Measurements from ENCODE around the gene HRAS.
"Not testable (repeated sequence)": the region's sequence is repeated elsewhere in the genome, so short reads cannot be mapped to it uniquely, and the experiment has no call there.

The HRAS gene

GRCh38 chr11:534396-535209 lies 773 bp downstream of the HRAS start:
- DNase-seq (ENCODE audit: low read depth in 2 of 2): peak in 1 of 2 donors; percentile 28

- DNase-seq (ENCODE audit: low read depth in 2 of 2): no peak
These were observed 1.6 kb downstream of the HRAS start for GRCh38 chr11:533586-534395.

GRCh38 chr11:532986-533585 lies 2.3 kb downstream of the HRAS start:
- no peak for DNase-seq (ENCODE audit: low read depth in 2 of 2)

GRCh38 chr11:532527-532985 lies 2.8 kb downstream of the HRAS start:
- DNase-seq (ENCODE audit: low read depth in 2 of 2): no peak

- DNase-seq (ENCODE audit: low read depth in 2 of 2): no peak
These were observed 3.4 kb downstream of the HRAS start for GRCh38 chr11:531919-532526.

GRCh38 chr11:530960-531831 lies 4.2 kb downstream of the HRAS start:
- DNase-seq (ENCODE audit: low read depth in 2 of 2): no peak

GRCh38 chr11:529728-530411 lies 5.5 kb downstream of the HRAS start:
- DNase-seq (ENCODE audit: low read depth in 2 of 2): no peak

- DNase-seq (ENCODE audit: low read depth in 2 of 2): no peak
These were observed 6.3 kb downstream of the HRAS start for GRCh38 chr11:528815-529727.

GRCh38 chr11:528166-528814 lies 7.1 kb downstream of the HRAS start:
- no peak for DNase-seq (ENCODE audit: low read depth in 2 of 2)

- DNase-seq (ENCODE audit: low read depth in 2 of 2): no peak
These were observed 9.2 kb downstream of the HRAS start for GRCh38 chr11:526192-526591.

GRCh38 chr11:521177-521688 lies 14.1 kb downstream of the HRAS start:
- no peak for DNase-seq (ENCODE audit: low read depth in 2 of 2)

GRCh38 chr11:520428-521176 lies 14.8 kb downstream of the HRAS start:
- no peak for DNase-seq (ENCODE audit: low read depth in 2 of 2)

GRCh38 chr11:518463-519202 lies 16.7 kb downstream of the HRAS start:
- peak; percentile 88 to 89 for DNase-seq (ENCODE audit: low read depth in 2 of 2)

GRCh38 chr11:516918-517685 lies 18.3 kb downstream of the HRAS start:
- DNase-seq (ENCODE audit: low read depth in 2 of 2): not testable (repeated sequence)

GRCh38 chr11:516400-516799 lies 19.0 kb downstream of the HRAS start:
- DNase-seq (ENCODE audit: low read depth in 2 of 2): no peak

- DNase-seq (ENCODE audit: low read depth in 2 of 2): no peak
These were observed 20.2 kb downstream of the HRAS start for GRCh38 chr11:515131-515530.

Measured in stimulated activated CD4-positive, alpha-beta T cell treated with anti-CD3 and anti-CD28 coated beads, Interleukin-1b, Interleukin-23, amount 100 ng/mL, for 4 hours (primary cell).